ENCODE data around the gene DDX39B. TPM values are rescaled to one million over a fixed set of nuclear protein-coding genes. Genes with fewer than 3 reads are reported as not detected.
"Not testable (repeated sequence)": the region's sequence is repeated elsewhere in the genome, so short reads cannot be mapped to it uniquely, and the experiment has no call there.

DDX39B gene
- 100 to 1,000 TPM; 119 to 143 TPM for total RNA-seq

- TF ChIP-seq, protein P1, sequence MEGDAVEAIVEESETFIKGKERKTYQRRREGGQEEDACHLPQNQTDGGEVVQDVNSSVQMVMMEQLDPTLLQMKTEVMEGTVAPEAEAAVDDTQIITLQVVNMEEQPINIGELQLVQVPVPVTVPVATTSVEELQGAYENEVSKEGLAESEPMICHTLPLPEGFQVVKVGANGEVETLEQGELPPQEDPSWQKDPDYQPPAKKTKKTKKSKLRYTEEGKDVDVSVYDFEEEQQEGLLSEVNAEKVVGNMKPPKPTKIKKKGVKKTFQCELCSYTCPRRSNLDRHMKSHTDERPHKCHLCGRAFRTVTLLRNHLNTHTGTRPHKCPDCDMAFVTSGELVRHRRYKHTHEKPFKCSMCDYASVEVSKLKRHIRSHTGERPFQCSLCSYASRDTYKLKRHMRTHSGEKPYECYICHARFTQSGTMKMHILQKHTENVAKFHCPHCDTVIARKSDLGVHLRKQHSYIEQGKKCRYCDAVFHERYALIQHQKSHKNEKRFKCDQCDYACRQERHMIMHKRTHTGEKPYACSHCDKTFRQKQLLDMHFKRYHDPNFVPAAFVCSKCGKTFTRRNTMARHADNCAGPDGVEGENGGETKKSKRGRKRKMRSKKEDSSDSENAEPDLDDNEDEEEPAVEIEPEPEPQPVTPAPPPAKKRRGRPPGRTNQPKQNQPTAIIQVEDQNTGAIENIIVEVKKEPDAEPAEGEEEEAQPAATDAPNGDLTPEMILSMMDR (IDR thresholded peaks at IDR 0.05): no peak
- Histone ChIP-seq H3K36me3 (peaks cover 36% of the 10 kb centered on the region), H3K4me1 (peaks cover 0 to 36% of the 10 kb centered on the region in 2 donors), H3K27ac (peak within 1 kb of the TSS; percentile 96 to 97), H3K4me3 (peak within 1 kb of the TSS; percentile 60 to 80), H3K27me3 (no peaks in the 10 kb centered on the region), H3K9me3 (no peaks in the 10 kb centered on the region)
- DNase-seq (ENCODE audit: low spot score): peak; percentile 96
Measured at GRCh38 chr6:31541658-31542521, at the start of gene DDX39B. Gene DDX39B, minus strand, starts transcription at chr6:31542003. Its CDS starts 1,471 bp downstream, at chr6:31540532.

DNA sequence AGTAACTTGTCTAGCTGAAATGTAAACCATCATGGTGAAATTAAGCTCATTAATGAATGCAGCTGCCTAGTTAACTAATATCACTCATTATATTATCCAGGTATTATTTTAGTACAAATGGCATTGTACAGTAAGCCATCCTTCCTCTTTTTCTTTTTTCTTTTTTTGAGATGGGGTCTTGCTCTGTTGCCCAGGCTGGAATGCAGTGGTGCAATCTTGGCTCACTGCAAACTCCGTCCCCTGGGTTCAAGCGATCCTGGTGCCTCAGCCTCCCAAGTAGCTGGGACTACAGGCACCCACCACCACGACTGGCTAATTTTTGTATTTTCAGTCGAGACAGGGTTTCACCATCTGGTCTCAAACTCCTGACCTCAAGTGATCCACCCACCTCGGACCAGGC lies 48.9 kb upstream of the DDX39B start:
- H3K27ac ChIP-seq; H3K9me3 ChIP-seq; H3K36me3 ChIP-seq; H3K4me1 ChIP-seq; H3K27me3 ChIP-seq; H3K4me3 ChIP-seq; DNase-seq (ENCODE audit: low spot score): not testable (repeated sequence)

DNA sequence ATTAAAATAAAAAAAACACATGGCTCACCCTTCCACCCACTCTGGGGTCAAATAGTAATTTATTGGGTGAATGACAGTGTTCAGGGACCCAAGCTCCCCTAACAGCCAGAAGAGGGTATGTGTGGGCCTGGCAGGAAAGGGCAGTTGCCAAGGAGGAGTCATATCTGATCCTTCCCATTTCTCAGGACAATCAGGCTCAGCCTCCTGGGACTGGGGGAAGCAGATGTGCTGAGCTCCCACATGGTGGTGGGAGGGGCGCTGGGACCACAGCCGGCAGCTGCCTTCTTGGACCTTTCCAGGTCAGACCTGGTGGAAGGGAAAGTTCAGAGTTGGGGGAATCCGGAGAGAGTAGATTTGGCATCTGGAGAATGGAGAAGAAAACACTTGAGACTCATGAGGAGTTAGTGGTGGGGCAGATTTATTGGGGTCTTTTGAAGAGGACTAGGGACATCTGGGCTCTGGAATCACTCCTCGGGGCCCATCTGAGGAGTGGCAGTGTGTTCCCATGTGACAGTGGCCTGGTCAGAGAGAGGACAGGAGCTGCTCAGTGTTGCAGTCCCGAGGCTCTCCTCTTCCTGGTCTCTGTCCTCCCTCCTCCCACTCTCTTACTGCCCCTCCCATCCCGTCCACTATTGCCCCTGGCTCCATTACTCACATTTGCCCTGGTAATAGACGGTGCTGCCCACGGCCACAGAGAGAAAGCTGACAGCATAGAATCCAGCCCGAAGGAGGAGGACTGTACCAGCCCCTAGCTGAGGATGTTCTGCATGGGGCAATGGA lies 47.3 kb upstream of the DDX39B start:
- DNase-seq (ENCODE audit: low spot score): no peak
- Histone ChIP-seq H3K4me1 (no peaks in the 10 kb centered on the region), H3K4me3 (no peak overlapping the region), H3K27ac (no peak overlapping the region), H3K27me3 (no peaks in the 10 kb centered on the region), H3K9me3 (no peaks in the 10 kb centered on the region), H3K36me3 (no peaks in the 10 kb centered on the region)
- TF ChIP-seq, protein P1 (IDR thresholded peaks at IDR 0.05): no peak

DNA sequence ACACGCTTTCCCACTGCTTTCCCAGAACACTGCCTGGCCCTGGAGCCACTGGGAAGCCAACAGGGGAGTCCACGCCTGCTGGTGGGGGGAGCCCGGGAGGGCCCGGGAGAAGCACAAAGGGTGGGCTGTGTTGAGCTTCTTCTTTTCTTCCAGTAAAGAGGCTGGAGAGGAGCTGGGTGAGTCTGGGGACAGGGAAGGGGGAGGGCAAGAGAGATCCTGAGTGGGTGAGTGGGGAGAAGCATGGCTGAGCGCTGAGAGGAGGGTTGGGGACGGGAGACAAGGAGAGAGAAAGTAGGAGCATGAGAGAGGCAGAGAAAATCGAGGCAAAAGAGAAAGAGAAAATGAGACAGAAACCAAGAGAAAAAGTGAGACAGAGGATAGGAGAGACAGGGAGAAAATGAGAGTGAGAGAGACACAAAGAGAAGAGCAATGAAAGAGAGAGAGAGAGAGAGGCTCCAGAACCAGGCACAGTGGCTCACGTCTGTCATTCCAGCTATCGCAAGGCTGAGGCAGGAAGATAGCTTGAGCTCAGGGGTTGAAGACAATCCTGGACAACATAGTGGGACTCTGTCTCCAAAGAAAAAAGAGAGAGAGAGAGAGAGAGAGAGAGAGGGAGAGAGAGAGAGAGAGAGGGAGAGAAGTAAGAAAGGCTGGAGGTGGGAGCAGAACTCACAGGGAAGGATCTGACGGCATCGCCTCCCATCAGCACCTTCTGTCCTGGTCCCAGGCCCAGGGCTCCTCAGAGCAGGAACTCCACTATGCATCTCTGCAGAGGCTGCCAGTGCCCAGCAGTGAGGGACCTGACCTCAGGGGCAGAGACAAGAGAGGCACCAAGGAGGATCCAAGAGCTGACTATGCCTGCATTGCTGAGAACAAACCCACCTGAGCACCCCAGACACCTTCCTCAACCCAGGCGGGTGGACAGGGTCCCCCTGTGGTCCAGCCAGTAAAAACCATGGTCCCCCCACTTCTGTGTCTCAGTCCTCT lies 46.3 kb upstream of the DDX39B start:
- H3K4me1 ChIP-seq: no peaks in the 10 kb centered on the region
- no peak overlapping the region for H3K4me3 ChIP-seq
- no peaks in the 10 kb centered on the region for H3K36me3 ChIP-seq
- H3K9me3 ChIP-seq: no peaks in the 10 kb centered on the region
- no peak overlapping the region for H3K27ac ChIP-seq
- H3K27me3 ChIP-seq: no peaks in the 10 kb centered on the region
- no peak for DNase-seq (ENCODE audit: low spot score)
- TF ChIP-seq, protein P1 (IDR thresholded peaks at IDR 0.05): no peak

DNA sequence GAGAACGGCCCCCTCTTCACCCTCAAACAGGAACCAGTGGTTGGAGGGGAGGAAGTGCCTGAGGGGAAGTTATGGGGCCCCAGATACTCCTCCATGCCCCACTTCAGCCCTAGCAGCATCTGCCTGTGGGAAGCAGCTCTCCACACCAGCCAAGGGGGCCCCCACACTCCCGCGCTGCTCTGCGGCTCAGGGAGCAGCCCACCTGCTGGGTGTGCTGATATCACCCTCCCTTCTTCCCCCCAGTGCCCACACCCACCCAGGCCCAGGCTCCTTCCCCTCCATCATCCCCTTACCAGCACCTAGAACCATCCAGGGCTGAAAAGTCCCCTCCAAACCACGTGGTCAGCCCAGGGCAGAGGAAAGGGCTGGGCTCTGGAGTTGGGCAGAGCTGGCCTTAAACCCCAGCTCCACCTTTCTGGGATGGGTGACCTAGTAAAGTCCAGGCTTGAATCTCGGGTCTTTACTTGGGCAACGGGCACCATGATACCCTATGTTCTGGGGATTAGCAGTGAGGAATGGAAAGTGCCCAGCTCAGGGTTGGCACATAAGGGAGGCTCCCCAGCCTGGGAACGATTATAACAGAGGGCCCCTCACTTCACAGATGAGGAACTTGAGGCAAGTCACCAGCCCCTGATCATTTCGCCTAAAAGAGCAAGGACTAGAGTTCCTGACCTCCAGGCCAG lies 44.9 kb upstream of the DDX39B start:
- TF ChIP-seq, protein P1 (IDR thresholded peaks at IDR 0.05): no peak
- Histone ChIP-seq H3K27me3 (no peaks in the 10 kb centered on the region), H3K4me1 (peaks cover 0 to 8% of the 10 kb centered on the region in 2 donors), H3K36me3 (no peaks in the 10 kb centered on the region), H3K9me3 (no peaks in the 10 kb centered on the region), H3K27ac (no peak overlapping the region), H3K4me3 (no peak overlapping the region)
- DNase-seq (ENCODE audit: low spot score): no peak

Measured in right atrium auricular region (tissue), 2 donors.